ENCODE data around the gene ECSIT.
"Not testable (repeated sequence)": the region's sequence is repeated elsewhere in the genome, so short reads cannot be mapped to it uniquely, and the experiment has no call there.

ECSIT gene

GRCh38 chr19:11479898-11480714, 48.8 kb downstream of the ECSIT start:
- no peak overlapping the region for H3K27ac ChIP-seq
- DNase-seq (ENCODE audit: low read depth, low spot score): no peak

GRCh38 chr19:11479090-11479897, 49.6 kb downstream of the ECSIT start:
- no peak overlapping the region for H3K27ac ChIP-seq
- DNase-seq (ENCODE audit: low read depth, low spot score): no peak

GRCh38 chr19:11478167-11479089, 50.5 kb downstream of the ECSIT start:
- no peak for DNase-seq (ENCODE audit: low read depth, low spot score)
- no peak overlapping the region for H3K27ac ChIP-seq

GRCh38 chr19:11475861-11476260, 53.1 kb downstream of the ECSIT start:
- no peak overlapping the region for H3K27ac ChIP-seq
- DNase-seq (ENCODE audit: low read depth, low spot score): no peak

GRCh38 chr19:11475343-11475742, 53.6 kb downstream of the ECSIT start:
- H3K27ac ChIP-seq; DNase-seq (ENCODE audit: low read depth, low spot score): not testable (repeated sequence)

- no peak overlapping the region for H3K27ac ChIP-seq
- no peak for DNase-seq (ENCODE audit: low read depth, low spot score)
These were observed 55.2 kb downstream of the ECSIT start for GRCh38 chr19:11473725-11474124.

GRCh38 chr19:11468266-11468845, 60.6 kb downstream of the ECSIT start:
- not testable (repeated sequence) for DNase-seq (ENCODE audit: low read depth, low spot score); H3K27ac ChIP-seq

- no peak for DNase-seq (ENCODE audit: low read depth, low spot score)
- H3K27ac ChIP-seq: no peak overlapping the region
These were observed 63.3 kb downstream of the ECSIT start for GRCh38 chr19:11465600-11465999.

- DNase-seq (ENCODE audit: low read depth, low spot score): no peak
- no peak overlapping the region for H3K27ac ChIP-seq
These were observed 64.3 kb downstream of the ECSIT start for GRCh38 chr19:11464333-11465265.

GRCh38 chr19:11463391-11463790, 65.5 kb downstream of the ECSIT start:
- no peak overlapping the region for H3K27ac ChIP-seq
- DNase-seq (ENCODE audit: low read depth, low spot score): no peak

- DNase-seq (ENCODE audit: low read depth, low spot score): no peak
- no peak overlapping the region for H3K27ac ChIP-seq
These were observed 67.5 kb downstream of the ECSIT start for GRCh38 chr19:11461453-11461852.

- H3K27ac ChIP-seq: no peak overlapping the region
- DNase-seq (ENCODE audit: low read depth, low spot score): no peak
These were observed 68.7 kb downstream of the ECSIT start for GRCh38 chr19:11460207-11460606.

GRCh38 chr19:11458912-11459311, 70.0 kb downstream of the ECSIT start:
- not testable (repeated sequence) for H3K27ac ChIP-seq; DNase-seq (ENCODE audit: low read depth, low spot score)

GRCh38 chr19:11458236-11458900, 70.6 kb downstream of the ECSIT start:
- H3K27ac ChIP-seq: no peak overlapping the region
- no peak for DNase-seq (ENCODE audit: low read depth, low spot score)

- no peak for DNase-seq (ENCODE audit: low read depth, low spot score)
- no peak overlapping the region for H3K27ac ChIP-seq
These were observed 71.1 kb downstream of the ECSIT start for GRCh38 chr19:11457831-11458230.

GRCh38 chr19:11457115-11457514, 71.8 kb downstream of the ECSIT start:
- no peak for DNase-seq (ENCODE audit: low read depth, low spot score)
- H3K27ac ChIP-seq: no peak overlapping the region

GRCh38 chr19:11456659-11457058, 72.3 kb downstream of the ECSIT start:
- H3K27ac ChIP-seq: no peak overlapping the region
- DNase-seq (ENCODE audit: low read depth, low spot score): no peak
